OCI-LY1 (cell line): ENCODE results near the gene RHOG.

Experiments
- H2AFZ ChIP-seq: fragments of 200-600 bp; sonication (generic), shearing (Covaris generic); 2 replicates; pipeline ENCODE4 v1.6.0; 2014; ENCODE audit warnings: antibody characterized with exemption, mild to moderate bottlenecking, low read length
- H3F3A ChIP-seq: fragments of 200-600 bp; sonication (generic), shearing (Covaris generic); 2 replicates; pipeline ENCODE4 v1.6.0; 2014; ENCODE audit warnings: mild to moderate bottlenecking, antibody characterized with exemption, low read length, moderate library complexity; ENCODE audit not compliant: insufficient read depth
- H3K27ac ChIP-seq: fragments of 200-600 bp; sonication (generic); 2 replicates; pipeline ENCODE4 v1.5.1; 2014; ENCODE audit warnings: low read length, mixed run types, mild to moderate bottlenecking, low read depth; ENCODE audit not compliant: poor library complexity, severe bottlenecking
- H3K27me3 ChIP-seq: fragments of 200-600 bp; sonication (generic); 2 replicates; pipeline ENCODE4 v1.6.0; 2014; ENCODE audit warnings: antibody characterized with exemption, mild to moderate bottlenecking, low read length, moderate library complexity; ENCODE audit not compliant: insufficient read depth
- H3K36me3 ChIP-seq: fragments of 200-600 bp; sonication (generic); 2 replicates; pipeline ENCODE4 v1.6.1; 2014; ENCODE audit warnings: mild to moderate bottlenecking, antibody characterized with exemption, low read length, moderate library complexity, mixed read lengths; ENCODE audit not compliant: insufficient read depth
- H3K4me1 ChIP-seq: fragments of 200-600 bp; sonication (generic); 2 replicates; pipeline ENCODE4 v1.5.1; 2014; ENCODE audit warnings: mild to moderate bottlenecking, low read length, moderate library complexity; ENCODE audit not compliant: insufficient read depth, severe bottlenecking
- H3K4me2 ChIP-seq: fragments of 200-600 bp; sonication (generic), shearing (Covaris generic); 2 replicates; pipeline ENCODE4 v1.6.1; 2014; ENCODE audit warnings: low read length
- H3K4me3 ChIP-seq: fragments of 200-600 bp; sonication (generic); 2 replicates; pipeline ENCODE4 v1.5.1; 2014; ENCODE audit warnings: low read length, low read depth, mild to moderate bottlenecking, mixed read lengths; ENCODE audit not compliant: poor library complexity, severe bottlenecking
- H3K79me2 ChIP-seq: fragments of 200-600 bp; shearing (Covaris generic); 2 replicates; pipeline ENCODE4 v1.6.1; 2016; ENCODE audit warnings: mixed run types, low read length, mixed read lengths; ENCODE audit not compliant: insufficient read depth
- H3K9ac ChIP-seq: fragments of 200-600 bp; sonication (generic), shearing (Covaris generic); 2 replicates; pipeline ENCODE4 v1.6.1; 2014; ENCODE audit warnings: mild to moderate bottlenecking, low read length, mixed read lengths
- H3K9me2 ChIP-seq: fragments of 200-600 bp; sonication (generic), shearing (Covaris generic); 2 replicates; pipeline ENCODE4 v1.6.1; 2014; ENCODE audit warnings: low read depth, mild to moderate bottlenecking, low read length, mixed read lengths
- H3K9me3 ChIP-seq: fragments of 200-600 bp; shearing (Covaris generic); 2 replicates; pipeline ENCODE4 v1.6.1; 2014; ENCODE audit warnings: low read length, mixed read lengths
- H4K20me1 ChIP-seq: fragments of 200-600 bp; sonication (generic), shearing (Covaris generic); 2 replicates; pipeline ENCODE4 v1.6.0; 2016; ENCODE audit warnings: mild to moderate bottlenecking, low read length; ENCODE audit not compliant: insufficient read depth
- EZH2 ChIP-seq: fragments of 200-600 bp; sonication (generic), shearing (Covaris generic); IDR thresholded peaks from 2 replicates; pipeline ENCODE4 v1.8.0; 2017; ENCODE audit warnings: borderline replicate concordance, mixed run types, mild to moderate bottlenecking, antibody characterized with exemption, low read length, moderate library complexity, mixed read lengths
- TF ChIP-seq, protein P1 (sequence below): fragments of 200-600 bp; sonication (generic), shearing (Covaris generic); IDR thresholded peaks from 2 replicates; pipeline ENCODE4 v1.5.1; 2017; ENCODE audit warnings: mild to moderate bottlenecking, antibody characterized with exemption, low read length, moderate library complexity, mixed read lengths

RHOG gene

DNA sequence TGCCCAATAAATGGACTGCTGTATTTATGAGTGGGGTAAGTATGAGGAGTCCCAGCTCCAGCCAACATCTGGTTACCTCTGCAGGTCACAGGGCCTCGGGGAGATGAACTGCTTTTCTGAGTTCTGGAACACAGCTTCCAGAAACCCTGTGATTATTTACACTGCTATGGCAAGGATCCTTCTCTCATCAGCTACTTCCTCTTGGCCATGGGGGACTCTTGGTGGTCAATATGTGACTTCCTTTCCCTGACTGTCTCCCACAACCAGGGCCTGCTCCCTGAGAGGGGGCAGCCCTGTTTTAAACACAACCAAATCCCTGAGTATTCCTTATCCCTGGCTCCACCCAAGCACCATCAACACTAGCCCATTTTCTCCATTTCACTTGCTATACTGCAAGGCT lies 10.0 kb downstream of the RHOG start:
- Histone ChIP-seq H3K4me2 (no peak overlapping the region), H2AFZ (no peak overlapping the region), H3K9ac (no peak overlapping the region), H3K4me1 (peaks cover 9% of the 10 kb centered on the region), H3K27ac (no peak overlapping the region), H3K9me3 (no peaks in the 10 kb centered on the region), H3K27me3 (no peaks in the 10 kb centered on the region), H3K9me2 (no peaks in the 10 kb centered on the region), H3K36me3 (peaks cover 71% of the 10 kb centered on the region), H3K4me3 (no peak overlapping the region), H3F3A (no peaks in the 10 kb centered on the region), H4K20me1 (no peaks in the 10 kb centered on the region), H3K79me2 (peaks cover 13% of the 10 kb centered on the region; the same call in 1 of the 2 replicates)
- TF ChIP-seq, protein P1, sequence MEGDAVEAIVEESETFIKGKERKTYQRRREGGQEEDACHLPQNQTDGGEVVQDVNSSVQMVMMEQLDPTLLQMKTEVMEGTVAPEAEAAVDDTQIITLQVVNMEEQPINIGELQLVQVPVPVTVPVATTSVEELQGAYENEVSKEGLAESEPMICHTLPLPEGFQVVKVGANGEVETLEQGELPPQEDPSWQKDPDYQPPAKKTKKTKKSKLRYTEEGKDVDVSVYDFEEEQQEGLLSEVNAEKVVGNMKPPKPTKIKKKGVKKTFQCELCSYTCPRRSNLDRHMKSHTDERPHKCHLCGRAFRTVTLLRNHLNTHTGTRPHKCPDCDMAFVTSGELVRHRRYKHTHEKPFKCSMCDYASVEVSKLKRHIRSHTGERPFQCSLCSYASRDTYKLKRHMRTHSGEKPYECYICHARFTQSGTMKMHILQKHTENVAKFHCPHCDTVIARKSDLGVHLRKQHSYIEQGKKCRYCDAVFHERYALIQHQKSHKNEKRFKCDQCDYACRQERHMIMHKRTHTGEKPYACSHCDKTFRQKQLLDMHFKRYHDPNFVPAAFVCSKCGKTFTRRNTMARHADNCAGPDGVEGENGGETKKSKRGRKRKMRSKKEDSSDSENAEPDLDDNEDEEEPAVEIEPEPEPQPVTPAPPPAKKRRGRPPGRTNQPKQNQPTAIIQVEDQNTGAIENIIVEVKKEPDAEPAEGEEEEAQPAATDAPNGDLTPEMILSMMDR = no peak
- TF ChIP-seq EZH2 = no peak

DNA sequence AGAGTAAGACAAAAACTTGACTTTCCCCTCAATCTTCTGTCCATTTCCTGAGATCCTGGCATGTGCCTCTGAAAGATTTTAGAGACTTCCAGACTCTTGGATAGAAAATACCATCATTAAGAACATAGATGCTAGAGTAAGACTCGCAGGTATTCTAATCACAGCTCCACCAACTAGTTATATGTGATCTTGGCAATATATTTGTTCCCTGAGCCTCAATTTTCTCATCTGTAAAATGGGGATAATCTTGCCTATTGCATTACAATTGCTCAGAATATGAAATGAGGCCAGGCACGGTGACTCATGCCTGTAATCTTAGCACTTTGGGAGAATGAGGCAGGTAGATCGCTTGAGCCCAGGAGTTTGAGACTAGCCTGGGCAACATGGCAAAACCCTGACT lies 10.7 kb downstream of the RHOG start:
- peaks cover 8% of the 10 kb centered on the region for H3K4me1 ChIP-seq
- no peak overlapping the region for H3K9ac ChIP-seq
- peaks cover 70% of the 10 kb centered on the region for H3K36me3 ChIP-seq
- TF ChIP-seq EZH2 = no peak
- TF ChIP-seq, protein P1 = no peak
- peaks cover 9% of the 10 kb centered on the region; the same call in 1 of the 2 replicates for H3K79me2 ChIP-seq
- H2AFZ ChIP-seq = no peak overlapping the region
- H3F3A ChIP-seq = no peaks in the 10 kb centered on the region
- no peak overlapping the region for H3K4me2 ChIP-seq
- H3K9me2 ChIP-seq = no peaks in the 10 kb centered on the region
- H3K4me3 ChIP-seq = no peak overlapping the region
- H4K20me1 ChIP-seq = no peaks in the 10 kb centered on the region
- no peaks in the 10 kb centered on the region for H3K27me3 ChIP-seq
- H3K27ac ChIP-seq = no peak overlapping the region
- H3K9me3 ChIP-seq = no peaks in the 10 kb centered on the region

DNA sequence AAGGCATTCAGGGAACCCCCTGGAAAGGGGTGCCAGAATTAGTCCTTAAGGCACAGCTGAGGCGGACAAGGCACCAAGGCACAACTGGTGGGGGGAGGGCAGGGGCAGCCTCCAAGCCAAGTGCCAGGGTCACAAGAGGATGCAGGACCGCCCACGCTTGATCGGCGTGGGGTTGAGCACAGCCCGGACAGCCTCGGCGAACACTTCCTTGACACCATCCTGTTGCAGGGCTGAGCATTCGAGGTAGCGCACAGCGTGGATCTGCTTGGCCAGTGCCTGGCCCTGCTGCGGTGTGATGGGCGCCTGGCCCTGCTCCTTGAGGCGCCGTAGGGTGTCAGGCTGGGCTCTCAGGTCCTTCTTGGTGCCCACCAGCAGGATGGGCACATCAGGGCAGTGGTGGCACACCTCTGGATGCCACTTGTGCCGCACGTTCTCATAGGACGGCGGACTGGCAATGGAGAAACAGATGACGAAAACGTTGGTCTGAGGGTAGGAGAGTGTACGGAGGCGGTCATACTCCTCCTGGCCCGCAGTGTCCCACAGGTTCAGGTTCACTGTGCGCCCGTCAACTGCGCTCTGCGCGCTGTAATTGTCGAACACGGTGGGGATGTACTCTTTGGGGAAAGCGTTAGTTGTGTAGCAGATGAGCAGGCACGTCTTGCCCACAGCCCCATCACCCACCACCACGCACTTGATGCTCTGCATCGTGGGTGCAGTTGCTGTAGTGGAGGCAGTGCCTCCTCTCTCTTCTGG lies 13.1 kb downstream of the RHOG start:
- H3K4me3 ChIP-seq = no peak overlapping the region
- no peak overlapping the region for H3K4me2 ChIP-seq
- H3K27ac ChIP-seq = no peak overlapping the region
- TF ChIP-seq EZH2 = no peak
- TF ChIP-seq, protein P1 = no peak
- H3F3A ChIP-seq = no peaks in the 10 kb centered on the region
- H3K9me2 ChIP-seq = no peaks in the 10 kb centered on the region
- H4K20me1 ChIP-seq = no peaks in the 10 kb centered on the region
- H3K9ac ChIP-seq = no peak overlapping the region
- no peak overlapping the region for H2AFZ ChIP-seq
- H3K4me1 ChIP-seq = no peaks in the 10 kb centered on the region
- H3K27me3 ChIP-seq = no peaks in the 10 kb centered on the region
- no peaks in the 10 kb centered on the region for H3K9me3 ChIP-seq
- 0 out of 2 replicates have a peak, but pooled peaks cover 4% of the 10 kb centered on the region for H3K79me2 ChIP-seq
- peaks cover 55% of the 10 kb centered on the region for H3K36me3 ChIP-seq
